NCI-H1092 (cell line): ENCODE measurements around the gene CUL7.
A peak's percentile ranks its signal among the peaks of the same experiment; 100 is the strongest.
"Not testable (repeated sequence)": the region's sequence is repeated elsewhere in the genome, so short reads cannot be mapped to it uniquely, and the experiment has no call there.

Experiments used
- DNase-seq: peaks from one replicate; lab custom pipeline; 2025; lab: John Stamatoyannopoulos, UW

CUL7 gene

DNA sequence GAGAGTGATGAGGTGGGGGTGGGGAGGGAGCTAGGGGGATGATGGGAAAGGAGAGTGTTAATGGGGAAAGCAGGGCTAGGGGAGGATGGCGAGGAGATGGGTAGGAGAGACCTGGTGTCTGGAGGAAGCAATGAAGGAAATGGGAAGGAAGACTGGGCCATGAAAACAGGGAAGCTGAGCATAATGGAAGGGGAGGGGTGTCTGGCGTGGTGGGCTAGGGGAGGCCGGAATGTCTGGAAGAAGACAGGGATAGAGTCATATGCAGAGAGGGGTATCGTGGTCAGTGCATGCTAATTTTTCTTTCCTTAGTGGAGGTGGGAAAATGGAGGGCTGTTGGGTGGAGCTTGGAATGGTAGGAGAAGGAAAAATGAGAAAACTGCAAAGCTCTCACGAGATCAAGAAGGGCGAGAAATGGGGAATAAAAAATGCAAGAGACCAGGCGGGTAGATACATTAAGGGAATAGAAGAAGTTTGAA is 39.2 kb downstream of the CUL7 start:
- DNase-seq, result no peak

DNA sequence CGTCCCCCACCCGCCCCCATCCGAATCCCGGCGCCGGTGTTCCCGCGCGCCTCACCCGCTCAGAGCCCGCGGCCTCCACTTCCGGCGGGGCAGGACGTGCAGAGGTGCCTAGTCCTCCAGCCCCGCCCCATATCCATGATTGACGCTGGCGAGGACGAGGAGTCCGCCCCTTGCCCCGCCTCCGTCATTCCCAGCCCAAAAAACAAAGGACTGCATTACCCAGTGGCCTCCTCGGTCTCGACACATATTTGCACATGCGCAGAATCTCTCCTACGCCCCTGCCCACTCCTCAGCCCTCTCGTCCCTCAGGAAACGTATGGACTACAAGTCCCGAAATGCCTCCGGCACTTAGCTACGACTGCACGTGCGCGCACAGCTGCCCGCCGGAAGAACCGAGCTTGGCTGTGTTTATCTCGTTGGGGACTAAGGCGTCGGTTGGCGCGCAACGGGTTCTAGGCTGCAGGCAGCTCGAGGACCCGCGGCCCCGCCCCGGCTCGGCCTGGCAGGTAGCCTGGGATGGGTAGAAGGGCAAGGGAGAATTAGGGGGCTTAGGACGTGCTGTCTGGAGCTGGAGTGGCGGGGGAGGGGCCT is 39.7 kb downstream of the CUL7 start, which contains the start of the genes KLHDC3 and MEA1:
Gene KLHDC3 (plus strand): TSS at position 407 of the 591 bp plus-strand sequence. CDS start 2,944 bp downstream, outside the sequence.
Gene MEA1 (minus strand): TSS at position 104 of the 591 bp plus-strand sequence. CDS start 133 bp downstream, outside the sequence.
- peak; percentile 100 for DNase-seq

DNA sequence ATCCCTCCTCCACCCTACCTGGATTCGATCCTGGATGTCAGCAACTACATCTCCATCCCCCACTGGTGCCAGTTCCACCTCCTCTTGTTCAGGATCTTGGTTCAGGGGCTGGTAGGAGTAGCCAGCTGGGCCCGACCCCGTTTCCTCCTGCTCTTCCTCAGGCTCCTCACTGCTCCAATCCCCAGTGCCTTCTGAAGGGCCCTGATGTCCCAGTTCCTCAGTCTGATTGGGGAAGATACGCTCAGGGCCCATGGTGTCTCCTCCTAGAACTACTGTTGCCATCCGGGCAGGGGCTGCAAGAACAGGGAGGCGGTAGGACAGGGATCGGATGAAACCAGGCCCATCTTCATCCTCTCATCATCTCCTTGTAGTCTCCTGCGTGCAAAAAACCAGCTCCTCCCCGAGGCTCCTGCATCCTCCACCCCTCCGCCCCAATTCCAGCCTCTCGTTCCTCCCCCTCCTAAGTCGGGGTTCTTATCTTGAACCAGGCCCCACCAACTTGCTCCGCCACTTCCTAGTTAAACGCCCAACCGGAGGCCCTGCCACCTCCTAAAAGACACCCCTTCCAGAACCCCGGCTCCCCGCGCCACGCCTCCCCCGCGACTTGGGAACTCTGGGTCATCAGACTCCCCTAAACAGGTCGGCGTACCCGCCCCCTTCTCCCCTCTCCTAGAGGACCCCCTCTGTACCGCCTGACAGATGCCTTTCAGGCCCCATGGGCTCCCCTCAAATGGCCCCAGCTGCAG is 40.4 kb downstream of the CUL7 start:
- DNase-seq, result no peak

DNA sequence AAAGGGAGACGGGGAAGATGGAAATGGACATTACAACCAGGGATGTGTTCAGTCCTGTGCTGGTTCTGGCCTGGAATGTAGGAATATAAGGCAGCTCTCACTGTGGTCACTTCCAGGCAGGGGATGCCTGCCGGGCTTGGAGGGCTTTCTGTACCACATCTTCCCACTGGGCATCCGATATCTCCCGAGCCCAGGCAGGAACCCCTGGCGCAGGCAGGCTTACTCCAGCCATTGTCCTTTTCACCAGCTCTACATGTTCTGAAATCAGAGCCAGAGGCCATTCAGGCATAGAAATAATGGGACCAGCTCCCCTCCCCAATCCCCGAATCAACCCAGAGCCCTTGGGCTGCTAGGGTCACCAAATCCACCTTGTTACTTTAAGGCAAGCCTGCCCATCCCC is 41.3 kb downstream of the CUL7 start:
- no peak for DNase-seq

DNA sequence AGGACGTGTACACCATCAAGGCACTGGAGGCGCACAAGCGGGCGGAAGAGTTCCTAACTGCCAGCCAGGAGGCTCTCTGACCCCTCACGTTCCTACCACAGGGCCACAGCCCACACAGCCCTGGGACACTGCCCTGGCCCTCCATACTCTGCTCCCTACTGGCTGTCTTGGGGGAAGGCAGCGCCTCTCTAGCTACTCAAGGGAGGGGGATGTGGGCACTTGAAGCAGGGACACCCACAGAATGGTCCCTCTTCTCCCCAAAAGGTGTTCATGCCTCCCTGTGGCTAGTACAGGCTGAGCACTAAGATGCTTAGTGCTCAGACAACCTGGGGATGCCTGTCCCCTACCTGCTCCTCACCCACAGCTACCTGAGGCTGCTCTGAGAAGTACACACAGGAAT is 42.4 kb downstream of the CUL7 start:
- no peak for DNase-seq

DNA sequence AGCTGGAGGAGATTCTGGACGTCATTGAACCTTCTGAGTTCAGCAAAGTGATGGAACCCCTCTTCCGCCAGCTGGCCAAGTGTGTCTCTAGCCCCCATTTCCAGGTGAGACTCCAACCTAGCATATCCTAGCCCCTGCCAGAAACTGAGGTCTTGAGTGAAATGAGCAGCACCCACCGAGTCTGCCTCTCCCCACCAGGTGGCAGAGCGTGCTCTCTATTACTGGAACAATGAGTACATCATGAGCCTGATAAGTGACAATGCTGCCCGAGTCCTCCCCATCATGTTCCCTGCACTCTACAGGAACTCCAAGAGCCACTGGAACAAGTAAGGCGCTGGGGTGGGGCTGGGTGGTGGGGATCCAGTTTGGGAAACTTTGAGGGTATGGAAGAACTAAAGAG is 44.5 kb downstream of the CUL7 start:
- DNase-seq, result peak; percentile 10

DNA sequence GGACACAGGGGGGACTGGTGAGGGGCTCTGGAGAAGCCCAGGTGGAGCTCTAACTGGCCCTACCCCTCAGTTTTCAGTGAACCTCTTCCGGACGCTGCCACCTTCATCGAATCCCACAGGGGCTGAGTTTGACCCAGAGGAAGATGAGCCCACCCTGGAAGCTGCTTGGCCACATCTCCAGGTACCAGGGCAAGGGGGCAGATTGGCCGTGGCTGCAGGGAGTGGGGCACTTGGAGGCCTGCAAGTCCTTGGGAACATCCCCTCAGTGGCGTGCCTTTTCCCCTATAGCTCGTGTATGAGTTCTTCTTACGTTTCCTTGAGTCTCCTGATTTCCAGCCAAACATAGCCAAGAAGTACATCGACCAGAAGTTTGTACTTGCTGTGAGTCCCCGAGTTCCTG is 46.5 kb downstream of the CUL7 start:
- no peak for DNase-seq

DNA sequence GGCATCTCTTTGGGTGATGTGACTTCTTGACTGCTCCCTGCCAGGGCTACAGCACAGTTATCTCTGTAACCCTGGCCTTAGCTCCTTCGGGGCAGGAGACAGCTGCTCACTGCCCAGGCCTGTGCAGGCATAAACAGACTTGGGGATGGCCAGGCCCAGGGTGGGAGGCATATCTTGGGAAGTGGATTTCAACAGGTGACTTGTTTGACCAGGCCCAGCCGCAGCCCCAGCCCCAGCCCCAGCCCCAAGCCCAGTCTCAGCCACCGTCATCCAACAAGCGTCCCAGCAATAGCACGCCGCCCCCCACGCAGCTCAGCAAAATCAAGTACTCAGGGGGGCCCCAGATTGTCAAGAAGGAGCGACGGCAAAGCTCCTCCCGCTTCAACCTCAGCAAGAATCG is 47.4 kb downstream of the CUL7 start:
- no peak for DNase-seq

DNA sequence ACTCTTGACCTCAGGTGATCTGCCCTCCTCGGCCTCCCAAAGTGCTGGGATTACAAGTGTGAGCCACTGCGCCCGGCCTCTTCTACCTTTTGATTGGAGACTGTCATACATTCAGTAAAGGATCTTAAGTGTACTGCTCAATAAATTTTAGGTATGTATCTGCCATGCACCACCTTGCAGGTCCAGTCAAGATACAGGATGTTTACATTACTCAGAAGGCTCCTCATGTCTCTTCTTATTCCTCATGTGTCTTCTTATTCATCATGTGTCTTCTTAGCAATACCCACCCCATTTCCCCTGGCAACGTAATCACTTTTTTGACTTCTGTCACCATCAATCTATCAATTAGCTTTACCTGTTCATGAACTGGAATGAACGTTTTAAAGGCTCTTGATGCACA is 47.8 kb downstream of the CUL7 start:
- no peak for DNase-seq

DNA sequence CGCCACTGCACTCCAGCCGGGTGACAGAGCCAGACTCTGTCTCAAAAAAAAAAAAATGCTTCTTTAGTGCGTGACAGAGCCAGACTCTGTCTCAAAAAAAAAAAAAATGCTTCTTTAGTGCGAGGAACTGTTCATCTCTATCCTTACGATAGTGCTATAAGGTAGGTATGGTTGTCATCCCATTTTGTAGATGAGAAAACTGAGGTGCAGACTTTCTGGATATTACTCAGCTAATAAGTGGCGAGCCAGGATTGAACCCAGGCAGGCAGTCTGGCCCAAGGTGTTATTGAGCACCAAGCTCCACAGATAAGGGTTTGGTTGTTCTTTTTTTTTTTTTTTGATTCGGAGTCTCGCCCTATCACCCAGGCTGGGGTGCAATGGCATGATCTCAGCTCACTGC is 51.8 kb downstream of the CUL7 start:
- no peak for DNase-seq

DNA sequence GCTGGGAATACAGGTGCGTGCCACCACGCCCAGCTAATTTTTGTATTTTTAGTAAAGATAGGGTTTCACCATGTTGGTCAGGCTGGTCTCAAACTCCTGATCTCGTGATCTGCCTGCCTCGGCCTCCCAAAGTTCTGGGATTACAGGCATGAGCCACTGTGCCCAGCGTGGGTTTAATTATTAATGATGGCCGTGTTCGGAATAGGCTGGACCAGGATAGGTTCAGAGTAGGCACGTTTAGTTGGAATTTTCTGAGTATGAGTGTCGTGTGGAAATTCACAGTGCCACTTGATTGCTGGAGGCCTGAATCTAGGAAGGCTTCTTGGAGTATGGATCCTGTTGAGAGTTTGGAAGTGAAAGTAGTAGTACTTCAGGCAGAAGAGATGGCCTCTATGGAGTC is 55.4 kb downstream of the CUL7 start:
- DNase-seq, result not testable (repeated sequence)

DNA sequence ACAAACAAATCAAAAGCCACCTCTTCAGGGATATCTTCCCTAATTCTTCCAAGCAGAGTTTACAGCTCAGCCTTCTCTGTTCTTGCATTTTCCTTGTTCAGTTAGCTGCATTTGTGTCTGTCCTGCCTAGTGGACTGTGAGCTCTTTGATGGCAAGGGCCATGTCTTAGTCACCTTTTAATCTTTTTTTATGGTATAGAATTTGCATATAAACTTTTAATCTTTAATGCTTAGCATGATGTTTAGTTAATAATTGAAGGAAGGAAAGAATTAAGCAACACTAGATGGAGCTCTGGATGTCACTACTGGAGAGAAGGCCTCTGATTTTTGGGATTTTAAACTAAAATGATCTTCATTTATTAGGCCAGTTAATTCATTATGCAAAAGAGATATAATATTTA is 57.1 kb downstream of the CUL7 start:
- DNase-seq, result no peak

DNA sequence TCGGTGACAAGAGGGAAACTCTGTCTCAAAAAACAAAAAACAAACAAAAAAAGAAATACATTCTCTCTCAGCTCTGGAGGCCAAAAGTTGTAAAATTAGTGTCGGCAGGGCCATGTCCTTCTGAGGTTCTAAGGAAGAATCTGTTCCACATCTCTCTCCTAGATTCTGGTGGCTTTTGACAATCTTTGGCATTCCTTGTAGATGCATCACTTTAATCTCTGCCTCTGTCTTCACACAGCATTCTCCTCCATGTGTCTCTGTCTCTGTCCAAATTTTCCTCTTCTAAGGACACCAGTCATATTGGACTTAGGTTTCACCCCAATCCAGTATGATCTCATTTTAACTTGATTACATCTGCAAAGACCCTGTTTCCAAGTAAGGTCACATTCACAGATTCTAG is 60.2 kb downstream of the CUL7 start:
- no peak for DNase-seq

DNA sequence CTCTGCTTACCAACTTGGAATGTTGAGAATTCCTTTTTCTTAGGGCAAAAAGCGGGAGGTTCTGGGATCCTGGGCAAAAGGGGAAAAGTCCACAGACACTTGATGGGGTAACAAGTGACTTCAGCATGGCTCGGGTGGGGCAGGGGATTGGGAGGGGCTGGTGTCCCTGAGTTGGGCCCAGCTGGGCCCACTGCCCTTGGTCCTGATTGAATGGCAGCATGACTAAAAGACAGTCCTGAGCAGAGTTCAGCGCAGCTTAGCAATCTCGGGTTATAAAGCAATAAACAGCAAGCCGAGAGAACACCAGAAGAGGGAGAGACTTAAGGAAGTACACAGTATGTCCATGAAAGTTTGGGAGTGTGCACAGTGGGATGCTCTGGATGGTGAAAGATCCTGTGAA is 63.7 kb downstream of the CUL7 start:
- no peak for DNase-seq

DNA sequence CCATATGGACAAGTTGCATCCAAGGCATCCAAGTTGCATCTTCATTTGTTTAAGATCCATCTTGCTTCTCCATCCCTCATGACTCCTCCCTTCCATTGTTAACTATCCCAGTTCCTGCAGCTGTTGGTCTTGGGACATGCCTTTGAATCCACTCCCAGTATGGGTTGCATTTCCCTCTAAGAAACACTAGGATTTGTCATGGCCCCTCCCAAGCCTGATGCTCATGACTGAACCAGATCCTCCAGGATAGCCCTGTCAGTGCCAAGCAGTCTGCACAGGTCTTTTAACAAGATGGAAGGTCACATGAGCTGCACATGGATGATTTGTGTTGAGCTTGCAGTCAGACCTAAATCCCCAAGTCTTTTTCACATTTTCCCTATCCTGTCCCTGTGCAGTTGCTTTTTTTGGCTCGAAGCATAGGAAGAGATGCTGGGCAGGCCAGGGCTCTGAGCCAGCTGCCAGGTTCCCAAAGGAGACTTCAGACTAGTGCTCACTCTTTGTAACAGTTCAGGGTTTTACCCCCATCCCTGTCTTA is 65.1 kb downstream of the CUL7 start:
- no peak for DNase-seq
